Measurements from ENCODE around the gene ATRN.

The ATRN gene

DNA sequence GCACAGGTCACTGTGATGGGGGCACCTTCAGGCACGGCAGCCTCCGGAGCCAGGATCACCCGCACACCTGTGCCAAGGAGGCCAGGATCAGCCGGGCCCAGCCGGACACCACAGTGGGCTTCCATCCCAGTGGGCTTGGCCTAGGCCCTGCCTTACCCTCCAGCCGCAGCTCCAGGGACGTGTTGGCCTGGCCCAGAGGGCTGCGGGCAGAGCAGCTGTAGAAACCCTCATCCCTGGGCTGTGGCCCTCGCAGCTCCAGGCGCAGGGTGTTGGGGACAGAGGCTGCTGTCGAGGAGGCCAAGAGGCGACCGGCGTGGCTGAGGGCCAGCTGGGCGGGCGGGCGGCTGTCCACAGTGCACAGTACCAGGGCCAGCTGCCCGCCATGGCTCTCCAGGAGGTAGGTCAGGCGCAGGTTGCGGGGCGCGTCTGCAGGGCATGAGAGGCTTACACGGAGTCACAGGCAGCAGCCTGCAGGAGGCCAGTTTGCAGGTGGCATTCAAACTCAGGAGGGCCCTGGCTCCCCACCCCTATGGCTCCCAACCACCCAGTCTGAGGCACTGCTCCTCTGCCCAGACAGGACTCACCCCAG lies 222.0 kb downstream of the ATRN start:
- no peaks in the 10 kb centered on the region for H3K27me3 ChIP-seq (replicated peaks; ENCODE audit: control insufficient read depth, insufficient read depth, low read length)
- no peak for DNase-seq (ENCODE audit: extremely low read depth, insufficient read length)
- H3K36me3 ChIP-seq (ENCODE audit: control insufficient read depth, insufficient read depth, low read length), result no peaks in the 10 kb centered on the region
- no peak for TF ChIP-seq CTCF (IDR thresholded peaks at IDR 0.05; ENCODE audit: insufficient read depth, low read length, poor library complexity, severe bottlenecking)
- H3K4me3 ChIP-seq (replicated peaks; ENCODE audit: low read depth, low read length), result no peak overlapping the region

GRCh38 chr20:3693376-3693775 lies 222.6 kb downstream of the ATRN start:
- no peak for DNase-seq (ENCODE audit: extremely low read depth, insufficient read length)
- no peak for TF ChIP-seq CTCF (IDR thresholded peaks at IDR 0.05; ENCODE audit: insufficient read depth, low read length, poor library complexity, severe bottlenecking)
- Histone ChIP-seq H3K27me3 (replicated peaks; ENCODE audit: control insufficient read depth, insufficient read depth, low read length) (no peaks in the 10 kb centered on the region), H3K36me3 (ENCODE audit: control insufficient read depth, insufficient read depth, low read length) (no peaks in the 10 kb centered on the region), H3K4me3 (replicated peaks; ENCODE audit: low read depth, low read length) (no peak overlapping the region)

- H3K36me3 ChIP-seq (ENCODE audit: control insufficient read depth, insufficient read depth, low read length), result no peaks in the 10 kb centered on the region
- H3K4me3 ChIP-seq (replicated peaks; ENCODE audit: low read depth, low read length), result no peak overlapping the region
- no peak for DNase-seq (ENCODE audit: extremely low read depth, insufficient read length)
- no peaks in the 10 kb centered on the region for H3K27me3 ChIP-seq (replicated peaks; ENCODE audit: control insufficient read depth, insufficient read depth, low read length)
- no peak for TF ChIP-seq CTCF (IDR thresholded peaks at IDR 0.05; ENCODE audit: insufficient read depth, low read length, poor library complexity, severe bottlenecking)
Measured at GRCh38 chr20:3694864-3695263, 224.0 kb downstream of the ATRN start.

- H3K27me3 ChIP-seq (replicated peaks; ENCODE audit: control insufficient read depth, insufficient read depth, low read length), result no peaks in the 10 kb centered on the region
- H3K36me3 ChIP-seq (ENCODE audit: control insufficient read depth, insufficient read depth, low read length), result no peaks in the 10 kb centered on the region
Measured at GRCh38 chr20:3696200-3696599, 225.4 kb downstream of the ATRN start.

DNA sequence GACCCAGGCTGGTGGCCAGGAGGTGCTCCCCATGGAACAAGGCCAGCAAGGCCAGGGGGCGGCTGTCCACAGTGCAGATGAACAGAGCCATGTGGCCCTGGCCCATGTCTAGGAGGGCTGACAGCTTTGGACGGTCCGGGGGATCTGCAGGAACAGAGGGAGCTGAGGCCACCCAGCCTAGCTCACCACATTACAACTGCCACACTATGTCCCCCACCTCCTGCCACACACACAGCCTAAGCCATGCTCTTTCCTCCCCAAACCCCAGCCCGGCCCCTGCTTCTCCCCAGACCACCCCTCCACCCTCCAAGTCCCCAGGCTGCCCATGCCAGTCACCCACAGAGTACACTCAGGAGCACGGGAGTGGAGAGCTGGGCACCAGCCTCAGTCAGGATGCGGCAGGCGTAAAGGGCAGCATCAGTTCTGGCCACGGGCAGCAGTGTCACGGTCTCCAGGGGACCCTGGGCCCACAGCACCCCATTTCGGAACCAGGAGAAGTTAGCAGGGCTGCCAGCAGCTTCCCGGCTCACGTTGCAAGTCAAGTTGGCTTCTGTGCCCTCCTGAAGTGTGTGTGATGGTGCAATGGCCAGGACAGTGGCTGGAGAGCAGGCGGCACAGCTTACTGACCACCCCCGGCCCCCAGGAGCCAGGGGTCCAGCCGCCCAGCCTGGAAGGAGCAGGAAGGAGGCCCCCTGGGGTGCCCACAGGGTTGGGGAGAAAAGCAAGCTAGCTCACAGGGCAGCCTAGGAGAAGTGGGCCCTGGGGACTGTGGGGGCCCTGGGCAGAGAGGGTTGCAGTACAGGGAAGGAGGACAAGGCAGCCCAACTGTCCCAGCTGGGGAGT lies 226.1 kb downstream of the ATRN start:
- no peak overlapping the region for H3K4me3 ChIP-seq (replicated peaks; ENCODE audit: low read depth, low read length)
- DNase-seq (ENCODE audit: extremely low read depth, insufficient read length), result no peak
- no peaks in the 10 kb centered on the region; the same call in none of the 2 replicates for H3K27me3 ChIP-seq (replicated peaks; ENCODE audit: control insufficient read depth, insufficient read depth, low read length)
- H3K36me3 ChIP-seq (ENCODE audit: control insufficient read depth, insufficient read depth, low read length), result no peaks in the 10 kb centered on the region
- no peak for TF ChIP-seq CTCF (IDR thresholded peaks at IDR 0.05; ENCODE audit: insufficient read depth, low read length, poor library complexity, severe bottlenecking)

More at GRCh38 chr20:3696200-3696599, 225.4 kb downstream of the ATRN start:
- no peak for DNase-seq (ENCODE audit: extremely low read depth, insufficient read length)
- no peak overlapping the region for H3K4me3 ChIP-seq (replicated peaks; ENCODE audit: low read depth, low read length)
- TF ChIP-seq CTCF (IDR thresholded peaks at IDR 0.05; ENCODE audit: insufficient read depth, low read length, poor library complexity, severe bottlenecking), result peak; percentile 48
